ENCODE data around the gene ZNF177. TPM values are rescaled to one million over a fixed set of nuclear protein-coding genes. Genes with fewer than 3 reads are reported as not detected.

Gene ZNF177
- 10.3 TPM for total RNA-seq

DNA sequence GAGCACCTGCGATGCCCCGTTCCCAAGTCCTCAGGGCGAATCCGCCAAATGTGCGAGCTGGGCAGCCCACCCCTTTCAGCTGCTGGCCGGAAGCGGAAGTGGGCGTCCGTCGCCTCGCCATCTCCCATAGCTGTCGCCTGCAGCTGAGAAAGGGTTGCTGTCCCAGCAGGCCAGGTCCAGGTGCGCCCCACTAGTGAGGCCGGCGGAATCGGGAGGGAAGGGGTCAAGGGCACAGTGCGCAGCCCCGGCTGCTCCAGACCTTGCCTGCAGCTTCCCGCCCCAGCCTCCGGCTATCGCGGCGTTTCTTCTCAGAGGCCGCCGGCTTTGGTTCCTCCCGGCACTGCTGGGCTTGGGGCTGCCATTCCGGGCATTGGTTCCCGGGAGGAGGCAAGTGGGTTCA, at the start of gene ZNF177:
Gene ZNF177 (plus strand): TSS at position 109 of the 400 bp plus-strand sequence. CDS start 15,299 bp downstream, outside the sequence.

GRCh38 chr19:9323919-9324583, 38.8 kb upstream of the ZNF177 start, which contains the start of gene ZNF559:
ZNF559 (plus strand) TSS chr19:9324179; CDS start chr19:9338550, 14,371 bp downstream.

Other genes with a start within 250 kb of the ZNF177 start
- gene OR7G1, start 247.2 kb upstream of the ZNF177 start, total RNA-seq: not detected
- gene OR7G3, start 236.1 kb upstream of the ZNF177 start, total RNA-seq: not detected
- gene ZNF317, start 222.6 kb upstream of the ZNF177 start, total RNA-seq: 27.0 TPM
- not detected for gene OR7D2, start 184.0 kb upstream of the ZNF177 start, total RNA-seq
- gene OR7D4, start 143.4 kb upstream of the ZNF177 start, total RNA-seq: not detected
- gene OR7E24, start 112.1 kb upstream of the ZNF177 start, total RNA-seq: not detected
- 31.4 TPM for gene ZNF699, start 53.2 kb upstream of the ZNF177 start, total RNA-seq
- gene ZNF559, start 38.8 kb upstream of the ZNF177 start, total RNA-seq: 83.6 TPM
- gene ZNF266, start 72.6 kb downstream of the ZNF177 start, total RNA-seq: 38.8 TPM
- not detected for gene ZNF560, start 135.6 kb downstream of the ZNF177 start, total RNA-seq
- 28.0 TPM for gene ZNF426, start 175.6 kb downstream of the ZNF177 start, total RNA-seq
- 65.1 TPM for gene ZNF121, start 221.5 kb downstream of the ZNF177 start, total RNA-seq